Aortic smooth muscle cell (primary cell): ENCODE data around the gene NXNL2. TPM values are rescaled to one million over a fixed set of nuclear protein-coding genes. Genes with fewer than 3 reads are reported as not detected.

Source experiments
- total RNA-seq: library from RNA; depleted of rRNA; stranded (reverse); fragments of >200 nt; gene quantifications from 2 replicates; pipeline ENCODE4 v1.2.3, GENCODE V29; 2014

NXNL2 gene
- 0.66 and 0.81 TPM in 2 replicates for total RNA-seq

DNA sequence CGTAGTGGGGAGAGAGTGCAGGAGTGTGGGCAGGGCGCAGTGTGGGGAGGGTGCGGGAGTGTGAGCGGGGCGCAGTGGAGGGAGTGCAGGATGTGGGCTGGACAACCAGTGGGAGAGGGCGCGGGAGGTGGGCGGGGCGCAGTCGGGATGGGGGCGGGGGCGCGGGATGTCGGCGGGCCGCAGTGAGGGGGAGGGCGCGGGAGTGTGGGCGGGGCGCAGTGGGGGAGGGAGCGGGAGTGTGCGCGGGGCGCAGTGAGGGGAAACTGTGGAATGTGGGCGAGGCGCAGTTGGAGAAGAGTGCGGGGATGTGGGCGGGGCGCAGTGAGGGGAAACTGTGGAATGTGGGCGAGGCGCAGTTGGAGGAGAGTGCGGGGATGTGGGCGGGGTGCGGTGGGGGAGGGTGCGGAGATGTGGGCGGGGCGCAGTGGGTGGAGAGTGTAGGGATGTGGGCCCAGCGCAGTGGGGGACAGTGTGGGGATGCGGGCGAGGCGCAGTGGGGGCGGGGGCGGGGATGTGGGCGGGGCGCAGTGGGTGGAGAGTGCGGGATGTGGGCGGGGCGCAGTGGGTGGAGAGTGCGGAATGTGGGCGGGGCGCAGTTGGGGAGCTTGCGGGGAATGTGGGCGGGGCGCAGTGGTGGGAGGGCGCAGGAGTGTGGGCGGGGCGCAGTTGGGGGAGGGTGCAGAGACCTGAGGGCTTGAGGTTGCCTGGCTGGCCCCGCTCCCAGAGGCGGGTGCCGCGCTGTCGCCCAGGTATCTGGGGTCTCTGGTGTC lies at the start of gene NXNL2:
Gene NXNL2, plus strand, starts transcription at position 723 of the 770 bp plus-strand sequence. CDS start 257 bp downstream, outside the sequence.

Other genes starting within 250 kb of the NXNL2 start
- 88.8 and 99.8 TPM in 2 replicates for gene SPIN1, start 146.7 kb upstream of the NXNL2 start, total RNA-seq